DOHH2 (cell line): ENCODE measurements around the gene RGMA.

Experiments
- H3F3A ChIP-seq: fragments of 200-600 bp; sonication (generic), shearing (Covaris generic); 2 replicates; pipeline ENCODE4 v1.6.0; 2016; ENCODE audit warnings: antibody characterized with exemption, mild to moderate bottlenecking; ENCODE audit not compliant: control insufficient read depth, insufficient read depth
- H3K27ac ChIP-seq: fragments of 200-600 bp; sonication (generic); 2 replicates; pipeline ENCODE4 v1.5.1; 2014; ENCODE audit warnings: low read depth, mild to moderate bottlenecking, low read length, moderate library complexity
- H3K27me3 ChIP-seq: fragments of 200-600 bp; sonication (generic); 2 replicates; pipeline ENCODE4 v1.6.1; 2014; ENCODE audit warnings: mild to moderate bottlenecking, low read length, mixed read lengths; ENCODE audit not compliant: control insufficient read depth
- H3K36me3 ChIP-seq: fragments of 200-600 bp; sonication (generic); 2 replicates; pipeline ENCODE4 v1.6.1; 2014; ENCODE audit warnings: mild to moderate bottlenecking, low read length, moderate library complexity, mixed read lengths; ENCODE audit not compliant: control insufficient read depth
- H3K4me1 ChIP-seq: fragments of 200-600 bp; sonication (generic); 2 replicates; pipeline ENCODE4 v1.6.1; 2014; ENCODE audit warnings: mild to moderate bottlenecking, low read length, mixed read lengths; ENCODE audit not compliant: control insufficient read depth
- H3K4me2 ChIP-seq: fragments of 200-600 bp; sonication (generic); 2 replicates; pipeline ENCODE4 v1.6.0; 2014; ENCODE audit warnings: mild to moderate bottlenecking, low read length, moderate library complexity
- H3K4me3 ChIP-seq: fragments of 200-600 bp; sonication (generic); 2 replicates; pipeline ENCODE4 v1.5.1; 2014; ENCODE audit warnings: mild to moderate bottlenecking, low read length, mixed read lengths
- H3K79me2 ChIP-seq: fragments of 200-600 bp; sonication (generic); 2 replicates; pipeline ENCODE4 v1.6.1; 2014; ENCODE audit warnings: mild to moderate bottlenecking, low read length, mixed read lengths; ENCODE audit not compliant: control insufficient read depth
- H3K9me2 ChIP-seq: fragments of 200-600 bp; sonication (generic); replicated peaks from 2 replicates; pipeline ENCODE4 v1.6.1; 2014; ENCODE audit warnings: mild to moderate bottlenecking, low read length, mixed read lengths; ENCODE audit not compliant: control insufficient read depth
- H3K9me3 ChIP-seq: fragments of 200-600 bp; sonication (generic); 2 replicates; pipeline ENCODE4 v1.6.1; 2014; ENCODE audit warnings: antibody characterized with exemption, low read length, mixed read lengths; ENCODE audit not compliant: control insufficient read depth, insufficient read depth
- H4K20me1 ChIP-seq: fragments of 200-600 bp; sonication (generic); 2 replicates; pipeline ENCODE4 v1.6.0; 2014; ENCODE audit warnings: low read depth, mild to moderate bottlenecking, antibody characterized with exemption, low read length, moderate library complexity; ENCODE audit not compliant: control insufficient read depth, insufficient read depth
- CTCF ChIP-seq: fragments of 200-600 bp; sonication (generic); IDR thresholded peaks from one replicate; pipeline ENCODE4 v1.5.1; 2014; ENCODE audit warnings: antibody characterized with exemption, mild to moderate bottlenecking, low read depth, low read length; ENCODE audit not compliant: poor library complexity, severe bottlenecking
- EZH2phosphoT487 ChIP-seq: fragments of 200-600 bp; sonication (generic); IDR thresholded peaks from 2 replicates; pipeline ENCODE4 v1.6.1; 2017; ENCODE audit warnings: borderline replicate concordance, mild to moderate bottlenecking, antibody characterized with exemption, low read length, moderate library complexity, mixed read lengths

RGMA gene

GRCh38 chr15:93037820-93038705 lies 50.9 kb downstream of the RGMA start:
- Histone ChIP-seq H3K79me2 (no peaks in the 10 kb centered on the region), H3F3A (no peaks in the 10 kb centered on the region), H3K27me3 (no peaks in the 10 kb centered on the region), H3K4me3 (no peak overlapping the region), H3K27ac (no peak overlapping the region), H3K4me2 (no peak overlapping the region), H3K9me2 (no peaks in the 10 kb centered on the region), H3K9me3 (no peaks in the 10 kb centered on the region), H3K36me3 (no peaks in the 10 kb centered on the region), H3K4me1 (0 out of 2 replicates have a peak, but pooled peaks cover 10% of the 10 kb centered on the region), H4K20me1 (no peaks in the 10 kb centered on the region)
- TF ChIP-seq EZH2phosphoT487 (no peak), CTCF (no peak)

- TF ChIP-seq EZH2phosphoT487 = no peak
- TF ChIP-seq CTCF = no peak
- H3K4me3 ChIP-seq = no peak overlapping the region
- no peaks in the 10 kb centered on the region for H3K27me3 ChIP-seq
- no peaks in the 10 kb centered on the region for H4K20me1 ChIP-seq
- H3K4me2 ChIP-seq = no peak overlapping the region
- no peaks in the 10 kb centered on the region for H3K79me2 ChIP-seq
- 0 out of 2 replicates have a peak, but pooled peaks cover 10% of the 10 kb centered on the region for H3K4me1 ChIP-seq
- no peaks in the 10 kb centered on the region for H3K36me3 ChIP-seq
- H3K9me2 ChIP-seq = no peaks in the 10 kb centered on the region
- H3K27ac ChIP-seq = no peak overlapping the region
- H3F3A ChIP-seq = no peaks in the 10 kb centered on the region
- H3K9me3 ChIP-seq = no peaks in the 10 kb centered on the region
Measured at GRCh38 chr15:93036951-93037819, 51.8 kb downstream of the RGMA start.

- Histone ChIP-seq H3K27me3 (no peaks in the 10 kb centered on the region), H4K20me1 (no peaks in the 10 kb centered on the region), H3K9me3 (no peaks in the 10 kb centered on the region), H3K36me3 (no peaks in the 10 kb centered on the region), H3K79me2 (no peaks in the 10 kb centered on the region), H3K4me2 (peak overlapping the region; percentile 28), H3K4me1 (0 out of 2 replicates have a peak, but pooled peaks cover 10% of the 10 kb centered on the region), H3K9me2 (no peaks in the 10 kb centered on the region), H3K27ac (no peak overlapping the region), H3K4me3 (no peak overlapping the region), H3F3A (no peaks in the 10 kb centered on the region)
- no peak for TF ChIP-seq EZH2phosphoT487
- TF ChIP-seq CTCF = peak; percentile 87
Measured at GRCh38 chr15:93035953-93036810, 52.8 kb downstream of the RGMA start.
